Suprapubic skin (tissue), 3 donors: Measurements from ENCODE around the gene PEAR1.

Experiments used
- CTCF ChIP-seq, 2 donors: fragments of 200-600 bp in 1 of 2; fragments of 450-650 bp in 1 of 2; sonication (generic) in 1 of 2; IDR thresholded peaks; one replicate each; pipeline ENCODE4 v1.5.1; 2016 to 2019; ENCODE audit warnings: antibody characterized with exemption in 2 of 2, mild to moderate bottlenecking in 1 of 2, moderate library complexity in 1 of 2
- POLR2AphosphoS5 ChIP-seq, 3 donors: sonication (generic); formaldehyde crosslinking; IDR thresholded peaks; one replicate each; pipeline ENCODE4 v1.6.1; 2017; ENCODE audit warnings: antibody characterized with exemption in 3 of 3

GRCh38 chr1:156931211-156931952, 37.9 kb downstream of the PEAR1 start:
- no peak for TF ChIP-seq POLR2AphosphoS5 (IDR thresholded peaks at IDR 0.05)
- no peak for TF ChIP-seq CTCF (IDR thresholded peaks at IDR 0.05)
